ENCODE measurements around the gene VPS36.
"Not testable (repeated sequence)": the region's sequence is repeated elsewhere in the genome, so short reads cannot be mapped to it uniquely, and the experiment has no call there.

Gene VPS36, protein sequence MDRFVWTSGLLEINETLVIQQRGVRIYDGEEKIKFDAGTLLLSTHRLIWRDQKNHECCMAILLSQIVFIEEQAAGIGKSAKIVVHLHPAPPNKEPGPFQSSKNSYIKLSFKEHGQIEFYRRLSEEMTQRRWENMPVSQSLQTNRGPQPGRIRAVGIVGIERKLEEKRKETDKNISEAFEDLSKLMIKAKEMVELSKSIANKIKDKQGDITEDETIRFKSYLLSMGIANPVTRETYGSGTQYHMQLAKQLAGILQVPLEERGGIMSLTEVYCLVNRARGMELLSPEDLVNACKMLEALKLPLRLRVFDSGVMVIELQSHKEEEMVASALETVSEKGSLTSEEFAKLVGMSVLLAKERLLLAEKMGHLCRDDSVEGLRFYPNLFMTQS

DNA sequence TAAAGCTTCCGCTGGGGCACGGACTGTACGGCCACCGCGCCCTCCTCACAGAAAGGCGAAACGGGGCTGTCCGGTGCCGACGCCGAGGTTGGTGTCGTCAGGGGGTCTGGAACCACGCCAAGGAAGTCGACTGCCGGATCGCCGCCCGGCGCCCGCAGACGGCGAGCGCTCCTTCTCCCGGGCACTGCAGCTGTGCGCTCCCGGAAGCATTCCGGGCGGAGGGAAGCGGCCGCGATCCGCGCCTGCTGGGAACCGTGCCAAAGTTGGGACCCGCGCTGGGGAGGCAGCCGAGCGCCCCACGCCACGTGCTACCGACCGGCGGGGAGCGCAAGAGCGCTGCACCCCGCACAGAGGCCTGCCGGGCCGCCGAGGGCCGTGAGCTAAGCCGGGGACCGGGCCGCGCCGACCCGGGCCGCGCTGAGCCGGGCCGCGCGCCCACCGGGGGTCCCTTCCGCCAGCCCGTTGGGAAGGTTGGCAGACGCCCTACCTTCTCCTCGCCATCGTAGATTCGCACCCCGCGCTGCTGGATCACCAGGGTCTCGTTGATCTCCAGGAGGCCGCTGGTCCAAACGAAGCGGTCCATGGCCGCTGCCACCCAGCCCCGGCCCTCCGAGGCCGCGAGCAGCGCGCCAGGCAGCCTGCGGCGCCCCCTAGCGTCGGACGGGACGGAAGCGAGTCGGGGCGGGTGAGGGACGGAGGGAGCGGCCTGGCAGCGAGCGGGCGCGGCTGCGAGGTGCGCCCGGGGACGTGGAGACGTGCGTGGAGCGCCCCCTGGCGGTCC, at the start of gene VPS36:
TSS of gene VPS36 (minus strand) at position 623 of the 781 bp plus-strand sequence. CDS start at position 583, 40 bp downstream.
- DNase-seq (ENCODE audit: low read depth in 2 of 2), result peak; percentile 82 to 92

DNA sequence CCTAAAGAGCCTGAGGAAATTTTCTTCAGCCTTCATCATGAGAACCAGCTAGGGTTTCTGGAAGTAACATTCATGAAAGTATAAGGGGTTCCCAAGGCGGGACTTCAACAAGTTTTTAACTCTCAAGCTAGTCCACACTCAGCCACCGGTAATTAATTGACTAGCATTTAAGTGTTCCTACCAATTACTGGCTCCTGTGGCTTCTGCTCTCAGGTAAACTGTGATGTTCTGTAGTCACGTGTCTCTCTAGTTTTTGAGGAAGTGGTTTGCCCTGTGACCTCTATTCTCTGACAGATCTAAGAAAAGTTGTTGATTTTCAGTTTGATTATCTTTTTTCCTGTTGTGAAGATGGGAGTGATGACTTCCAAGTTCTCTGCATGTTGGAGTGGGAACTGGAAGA, 47.5 kb upstream of the VPS36 start:
- not testable (repeated sequence) for DNase-seq (ENCODE audit: low read depth in 2 of 2)

DNA sequence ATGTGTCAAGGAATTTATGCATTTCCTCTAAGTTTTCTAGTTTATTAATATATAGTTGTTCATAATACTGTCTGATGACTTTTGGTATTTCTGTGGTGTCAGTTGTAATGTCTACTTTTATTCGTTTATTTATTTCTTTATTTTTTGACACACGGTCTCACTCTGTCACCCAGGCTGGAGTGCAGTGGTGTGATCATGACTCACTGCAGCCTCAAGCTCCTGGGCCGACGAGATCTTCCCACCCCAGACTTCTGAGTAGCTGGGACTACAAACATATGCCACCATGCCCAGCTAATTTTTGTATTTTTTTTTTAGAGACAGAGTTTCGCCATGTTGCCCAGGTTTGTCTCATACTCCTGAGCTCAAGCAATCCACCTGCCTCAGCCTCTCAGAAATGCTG, 43.8 kb upstream of the VPS36 start:
- DNase-seq (ENCODE audit: low read depth in 2 of 2), result not testable (repeated sequence)

DNA sequence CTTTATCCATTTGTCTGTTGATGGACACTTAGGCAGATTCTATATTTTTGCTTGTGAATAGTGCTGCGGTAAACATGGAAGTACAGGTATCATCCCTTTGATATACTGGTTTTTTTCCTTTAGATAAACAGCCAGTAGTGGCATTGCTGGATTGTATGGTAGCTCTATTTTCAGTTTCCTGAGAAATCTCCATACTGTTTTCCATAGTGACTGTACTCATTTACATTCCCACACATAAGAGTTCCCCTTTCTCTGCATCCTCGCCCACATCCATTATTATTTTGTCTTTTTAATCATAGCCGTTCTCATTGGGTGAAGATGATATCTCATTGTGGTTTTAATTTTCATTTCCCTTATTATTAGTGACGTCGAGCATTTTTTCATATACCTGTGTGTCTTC, 40.6 kb upstream of the VPS36 start:
- DNase-seq (ENCODE audit: low read depth in 2 of 2), result not testable (repeated sequence)

DNA sequence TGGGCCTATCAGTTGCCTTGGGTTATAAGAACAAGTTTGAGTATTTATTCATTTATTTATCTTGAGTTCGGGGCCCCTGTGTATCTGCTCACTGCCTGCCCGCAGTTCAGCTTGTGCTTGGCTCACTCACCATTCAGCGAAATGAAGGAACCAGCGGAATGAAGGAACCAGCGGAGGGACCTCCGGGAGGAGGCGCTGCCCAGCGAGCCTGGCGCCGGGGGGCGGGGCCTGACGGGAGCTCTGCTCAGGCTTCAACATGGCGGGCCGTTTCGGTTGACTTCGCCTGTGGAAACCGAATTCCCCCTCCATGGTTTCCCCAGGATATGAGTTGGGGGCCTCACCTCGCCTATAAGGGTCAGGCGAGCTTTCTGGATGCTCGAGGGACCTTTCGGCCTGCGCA, 38.3 kb upstream of the VPS36 start:
- not testable (repeated sequence) for DNase-seq (ENCODE audit: low read depth in 2 of 2)

DNA sequence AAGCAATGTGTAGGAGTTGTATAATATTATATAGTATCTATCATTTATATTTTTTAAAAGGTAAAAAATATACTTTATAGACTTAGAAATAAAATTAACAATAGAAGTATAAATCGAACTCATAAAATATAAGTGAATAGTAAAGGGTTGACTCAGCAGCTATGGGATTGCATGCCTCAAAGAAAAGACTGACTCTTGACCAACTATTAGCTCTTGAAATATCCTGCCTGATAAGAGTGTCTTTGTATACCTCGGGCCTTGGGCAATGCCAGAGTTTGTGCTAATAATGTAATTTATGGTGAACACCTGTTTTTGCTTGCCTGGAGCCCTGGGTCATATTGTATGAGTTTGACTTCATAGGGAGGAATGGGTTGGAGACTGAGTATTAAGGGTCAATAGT, 36.6 kb upstream of the VPS36 start:
- DNase-seq (ENCODE audit: low read depth in 2 of 2), result not testable (repeated sequence)

DNA sequence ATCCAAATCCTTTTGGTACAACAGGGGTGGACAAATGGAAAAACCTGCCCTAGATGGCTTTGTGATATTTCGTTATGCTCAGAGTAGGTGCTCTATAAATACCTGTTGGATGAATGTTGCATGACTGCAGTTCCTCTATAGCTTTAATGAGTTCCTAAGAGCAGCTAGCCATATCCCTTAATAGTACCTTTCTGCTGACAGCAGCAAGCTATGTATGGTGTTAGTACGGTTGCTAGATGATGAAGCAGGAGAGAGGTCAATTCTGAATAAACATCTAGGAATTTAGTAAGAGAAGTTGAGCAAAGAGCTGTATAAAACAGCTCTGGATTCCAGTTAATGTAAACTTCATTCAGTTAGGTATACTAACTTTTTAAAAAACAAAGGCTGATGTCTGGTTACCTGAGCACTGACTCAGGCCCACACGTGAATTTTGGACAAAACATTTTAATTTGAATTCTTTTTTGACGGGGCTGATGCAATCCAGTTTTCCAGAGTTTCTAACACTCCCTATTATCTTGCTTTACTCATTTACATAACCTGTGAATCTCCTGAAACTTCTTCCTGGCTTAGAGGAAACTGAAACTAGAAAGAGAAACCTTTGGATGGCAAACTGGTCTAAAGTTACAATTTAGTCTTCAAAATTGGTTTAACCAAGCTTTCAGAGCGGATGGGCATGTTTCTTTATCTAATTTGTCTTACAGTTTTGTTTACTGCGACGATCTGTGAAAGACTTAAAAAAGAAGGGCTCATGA, 30.4 kb upstream of the VPS36 start:
- DNase-seq (ENCODE audit: low read depth in 2 of 2), result not testable (repeated sequence)

DNA sequence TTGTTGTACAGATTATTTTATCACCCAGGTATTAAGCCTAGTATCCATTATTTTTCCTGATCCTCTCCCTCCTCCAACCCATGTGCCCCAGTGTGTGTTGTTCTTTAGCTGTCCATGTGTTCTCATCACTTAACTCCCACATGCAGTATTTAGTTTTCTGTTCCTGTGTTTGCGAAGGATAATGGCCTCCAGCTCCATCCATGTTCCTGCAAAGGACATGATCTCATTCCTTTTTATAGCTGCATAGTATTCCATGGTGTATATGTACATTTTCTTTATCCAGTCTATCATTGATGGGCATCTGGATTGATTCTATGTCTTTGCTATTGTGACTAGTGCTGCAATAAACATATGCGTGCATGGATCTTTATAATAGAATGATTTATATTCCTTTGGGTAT, 18.1 kb upstream of the VPS36 start:
- not testable (repeated sequence) for DNase-seq (ENCODE audit: low read depth in 2 of 2)

DNA sequence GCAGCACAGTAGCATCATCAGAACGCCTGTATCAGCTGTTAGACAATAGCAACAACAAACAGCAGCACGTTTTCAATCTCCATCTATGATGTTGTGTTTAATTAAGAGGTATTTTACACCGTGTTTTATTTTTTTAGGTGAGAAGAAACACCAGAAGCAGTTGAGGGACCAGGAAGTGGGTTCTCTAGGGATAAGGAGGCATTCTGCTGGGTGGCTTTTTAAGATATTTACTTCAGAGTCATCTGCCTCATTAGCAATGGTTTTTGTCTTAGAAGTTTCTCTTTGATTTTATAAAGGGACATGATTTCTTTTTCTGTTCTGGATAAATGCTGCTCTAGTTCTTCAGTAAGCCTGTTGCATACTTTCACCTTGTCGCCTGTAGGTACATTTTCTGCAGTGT, 13.1 kb upstream of the VPS36 start:
- DNase-seq (ENCODE audit: low read depth in 2 of 2), result no peak

DNA sequence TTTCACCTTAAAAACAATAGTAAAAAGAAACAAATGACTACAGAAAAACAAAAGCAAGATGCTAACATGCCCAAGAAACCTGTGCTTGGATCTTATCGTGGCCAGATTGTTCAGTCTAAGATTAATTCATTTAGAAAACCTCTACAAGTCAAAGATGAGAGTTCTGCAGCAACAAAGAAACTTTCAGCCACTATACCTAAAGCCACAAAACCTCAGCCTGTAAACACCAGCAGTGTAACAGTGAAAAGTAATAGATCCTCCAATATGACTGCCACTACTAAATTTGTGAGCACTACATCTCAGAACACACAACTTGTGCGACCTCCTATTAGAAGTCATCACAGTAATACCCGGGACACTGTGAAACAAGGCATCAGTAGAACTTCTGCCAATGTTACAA, 10.8 kb upstream of the VPS36 start:
- no peak for DNase-seq (ENCODE audit: low read depth in 2 of 2)

DNA sequence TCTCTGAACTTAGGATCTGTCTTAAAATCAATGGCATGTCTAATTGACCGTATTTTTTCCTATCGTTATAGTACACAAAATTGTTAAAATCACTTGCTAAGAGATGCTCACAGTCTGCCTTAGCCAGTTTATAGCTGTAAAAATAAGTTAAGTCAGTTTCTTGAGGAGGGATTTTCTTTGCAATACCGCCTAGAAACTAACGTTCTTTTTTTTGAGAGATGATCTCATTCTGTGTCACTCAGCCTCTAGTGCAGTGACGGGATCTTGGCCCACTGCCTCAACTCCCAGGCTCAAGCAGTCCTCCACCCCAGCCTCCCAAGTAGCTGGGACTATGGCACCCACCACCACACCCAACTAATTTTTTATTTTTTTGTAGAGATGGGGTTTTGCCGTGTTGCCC, 9.2 kb upstream of the VPS36 start:
- DNase-seq (ENCODE audit: low read depth in 2 of 2), result no peak

DNA sequence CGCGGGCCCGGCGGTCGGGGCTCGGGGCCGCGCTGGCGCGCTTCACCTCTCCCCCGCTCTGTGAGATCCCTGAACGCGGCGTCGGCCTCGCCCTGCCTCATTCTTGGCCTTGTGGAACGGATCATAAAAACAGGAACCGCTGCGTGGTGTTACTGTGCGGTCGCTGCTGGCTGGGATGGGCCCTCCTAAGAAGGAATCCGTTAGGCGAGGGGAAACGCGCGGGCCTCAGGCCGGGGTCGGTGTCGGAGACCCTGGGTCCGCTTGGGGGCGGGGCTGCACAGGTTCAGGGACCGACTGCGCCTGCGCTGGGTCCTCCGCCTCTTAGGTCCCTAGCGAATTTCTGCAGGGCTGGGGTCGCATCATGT, 5.2 kb upstream of the VPS36 start:
- peak; percentile 62 to 67 for DNase-seq (ENCODE audit: low read depth in 2 of 2)

DNA sequence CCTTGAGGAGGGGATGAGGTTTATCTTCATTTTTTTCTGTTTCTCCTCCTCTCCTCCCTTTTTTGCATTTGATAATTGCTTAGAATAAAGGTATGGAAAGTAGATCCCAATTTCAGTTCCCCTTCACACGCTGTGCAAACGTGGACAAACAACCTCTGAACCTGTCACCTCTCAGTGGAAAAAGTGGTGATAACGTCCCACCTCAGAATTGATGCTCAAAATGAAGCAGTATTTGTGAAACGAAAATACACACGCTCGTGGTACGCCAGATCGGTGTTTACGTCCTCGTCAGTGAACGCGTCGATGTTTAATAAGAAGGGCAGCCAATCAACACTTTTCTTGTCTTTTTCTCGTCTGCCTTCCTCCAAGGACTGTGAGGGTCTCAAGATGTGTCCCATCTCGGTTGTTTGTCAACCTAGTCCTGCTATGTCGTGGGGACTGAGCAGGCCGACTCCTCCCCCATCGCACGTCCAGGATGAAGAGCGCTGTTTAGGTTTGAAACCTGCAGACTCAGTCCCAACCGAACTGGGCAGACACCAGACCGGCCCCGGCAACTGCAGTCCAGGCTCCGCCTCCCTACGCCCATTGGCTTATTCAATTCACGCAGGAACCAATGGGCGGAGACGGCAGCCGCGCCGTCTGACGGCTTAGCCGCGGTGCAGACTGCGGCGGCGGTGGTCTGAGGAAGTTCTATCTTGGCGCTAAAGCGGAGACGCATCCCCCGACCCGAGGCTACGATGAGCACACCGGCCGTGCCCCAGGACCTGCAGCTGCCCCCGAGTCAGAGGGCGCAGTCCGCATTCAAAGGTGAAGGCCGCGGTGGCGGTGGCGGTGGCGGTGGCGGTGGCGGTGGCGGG, 4.6 kb upstream of the VPS36 start, which contains the start of gene CKAP2:
TSS of gene CKAP2 (plus strand) at position 659 of the 857 bp plus-strand sequence. CDS start at position 738, 79 bp downstream.
- DNase-seq (ENCODE audit: low read depth in 2 of 2), result peak; percentile 89

DNA sequence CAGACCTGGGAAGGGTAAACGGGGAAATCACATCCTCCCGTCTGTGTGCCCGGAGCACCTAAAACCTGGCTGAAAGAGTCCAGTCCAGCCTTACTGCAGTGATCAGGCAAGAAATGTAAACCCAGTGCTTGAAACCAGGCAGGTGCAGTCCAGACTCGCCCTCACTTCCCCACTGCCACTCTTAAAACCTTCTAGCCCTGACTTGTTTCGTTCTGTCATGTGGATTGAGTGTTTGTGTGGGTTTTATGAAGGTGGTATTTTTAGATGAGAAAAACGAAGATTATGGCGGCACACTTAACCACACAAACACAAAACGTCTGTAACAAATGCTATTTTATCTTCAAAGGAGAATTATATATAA, 4.0 kb upstream of the VPS36 start:
- DNase-seq (ENCODE audit: low read depth in 2 of 2), result no peak

DNA sequence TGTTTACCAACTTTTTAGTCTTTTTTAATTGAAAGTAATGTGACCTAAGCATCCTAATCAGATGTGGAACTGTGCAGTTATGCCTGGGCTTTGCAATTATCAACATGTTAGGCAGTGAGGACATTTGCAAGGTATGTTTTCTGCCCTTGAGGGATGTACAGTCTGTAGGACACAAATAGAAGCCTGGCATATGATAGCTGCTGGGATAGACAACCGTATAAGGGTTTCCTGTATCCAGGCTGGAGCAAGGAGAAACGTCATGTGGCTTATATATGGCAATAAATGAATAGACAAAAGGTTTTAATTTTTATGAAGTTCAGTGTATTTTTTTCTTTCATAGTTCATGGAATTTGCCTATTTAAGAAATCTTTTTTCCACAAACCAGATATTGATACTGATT, 2.0 kb upstream of the VPS36 start:
- no peak for DNase-seq (ENCODE audit: low read depth in 2 of 2)

DNA sequence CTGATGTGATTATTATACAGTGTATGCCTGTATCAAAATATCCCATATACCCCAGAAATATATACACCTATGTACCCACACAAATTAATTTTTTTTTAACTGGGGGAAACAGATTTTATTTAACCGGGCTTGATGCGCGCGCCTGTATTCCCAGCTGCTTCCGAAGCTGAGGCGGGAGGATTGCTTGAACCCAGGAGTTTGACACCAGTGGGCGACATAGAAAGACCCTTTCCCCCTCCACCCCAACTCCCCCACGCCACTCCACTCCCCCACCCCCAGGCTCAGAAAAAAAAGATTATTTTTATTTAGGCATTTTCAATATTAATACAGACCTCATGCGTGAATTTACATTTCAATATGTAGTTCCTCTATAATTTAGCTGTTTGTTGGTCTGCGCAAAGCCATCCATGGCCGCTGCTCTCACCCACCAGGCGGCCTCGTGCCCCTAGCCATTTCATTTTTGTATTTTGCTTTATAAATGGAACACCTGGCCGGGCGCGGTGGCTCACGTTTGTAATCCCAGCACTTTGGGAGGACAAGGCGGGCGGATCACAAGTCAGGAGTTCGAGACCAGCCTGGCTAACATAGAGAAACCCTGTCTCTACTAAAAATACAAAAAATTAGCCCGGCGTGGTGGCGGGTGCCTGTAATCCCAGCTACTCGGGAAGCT, 836 bp upstream of the VPS36 start:
- DNase-seq (ENCODE audit: low read depth in 2 of 2), result no peak

DNA sequence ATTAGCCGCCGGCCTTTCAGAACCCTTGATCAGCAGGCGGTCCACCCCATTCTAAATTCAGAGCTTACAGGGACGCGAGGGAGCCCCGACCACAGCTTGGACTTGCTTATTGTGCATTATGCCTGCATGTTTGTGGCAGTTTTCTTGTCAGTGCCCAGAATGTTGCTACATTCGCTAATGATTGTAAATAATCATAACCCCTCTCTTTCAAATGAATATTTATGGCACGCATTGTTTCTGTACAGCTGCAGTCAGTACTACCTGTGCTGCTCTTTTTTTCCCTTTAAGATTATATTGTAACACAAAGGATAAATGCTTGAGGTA, 321 bp upstream of the VPS36 start:
- no peak for DNase-seq (ENCODE audit: low read depth in 2 of 2)

DNA sequence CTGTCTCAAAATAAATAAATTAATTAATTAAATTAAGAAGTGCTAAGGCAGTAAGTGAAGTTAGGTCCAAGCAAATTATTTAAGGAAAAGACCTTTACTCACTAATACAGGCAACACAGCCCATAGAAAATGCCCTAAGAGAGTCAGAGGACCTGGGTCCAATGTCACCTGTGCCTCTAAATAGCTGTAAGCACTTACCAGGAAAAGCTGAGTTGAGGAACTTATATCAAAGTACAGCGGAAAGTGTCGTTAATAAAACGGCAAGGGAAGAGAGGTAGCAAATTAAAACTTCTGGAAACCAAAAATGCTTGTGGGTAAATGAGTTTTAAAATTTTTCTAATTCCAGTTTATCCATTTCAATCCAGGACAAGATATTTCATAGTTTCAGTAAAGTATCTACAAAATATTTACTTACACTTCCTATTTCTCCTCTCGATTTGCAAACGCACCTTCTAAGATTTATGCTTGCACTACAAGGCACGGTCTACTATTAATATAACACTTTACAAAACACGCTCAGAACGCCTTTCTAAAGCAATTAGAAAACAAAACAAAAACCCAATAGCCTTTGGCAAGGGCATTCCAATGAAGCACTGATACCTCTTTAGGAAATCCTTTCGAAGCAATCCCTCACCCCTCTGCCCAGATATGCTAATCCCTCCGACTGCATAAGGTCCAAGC, 963 bp downstream of the VPS36 start:
- no peak for DNase-seq (ENCODE audit: low read depth in 2 of 2)

DNA sequence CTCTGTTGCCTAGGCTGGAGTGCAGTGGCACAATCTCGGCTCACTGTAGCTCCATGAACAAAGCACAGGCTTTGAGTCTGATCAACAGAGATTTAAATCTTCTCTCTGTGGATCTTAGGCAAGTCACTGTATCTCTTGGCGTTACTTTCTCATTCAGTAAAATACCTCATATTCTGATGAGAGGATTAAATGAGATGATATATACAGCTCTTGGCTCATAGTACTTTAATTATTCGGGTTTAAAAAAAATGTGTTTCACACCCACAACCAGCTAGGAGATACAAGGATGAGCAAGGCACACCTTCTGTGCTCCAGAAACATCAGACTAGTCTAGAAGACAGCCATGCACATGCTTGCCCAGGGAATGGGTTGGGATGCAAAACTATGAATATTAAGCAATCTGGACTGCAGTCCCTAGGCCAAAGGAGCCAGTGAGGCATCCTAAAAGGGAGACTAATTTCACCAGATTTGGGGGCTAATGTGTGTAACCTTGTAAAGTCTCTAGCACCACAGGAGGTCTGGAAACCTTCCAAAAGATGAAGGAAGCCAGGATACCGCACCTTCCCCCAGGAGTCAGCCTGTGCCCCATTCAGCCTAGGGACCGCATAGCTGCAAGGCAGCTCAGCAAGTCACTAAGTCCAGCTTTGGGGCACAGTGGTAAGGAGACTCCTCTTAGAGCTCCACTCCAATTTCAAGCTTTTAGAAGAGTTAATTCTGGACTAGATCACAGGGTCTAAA, 2.5 kb downstream of the VPS36 start:
- DNase-seq (ENCODE audit: low read depth in 2 of 2), result no peak

DNA sequence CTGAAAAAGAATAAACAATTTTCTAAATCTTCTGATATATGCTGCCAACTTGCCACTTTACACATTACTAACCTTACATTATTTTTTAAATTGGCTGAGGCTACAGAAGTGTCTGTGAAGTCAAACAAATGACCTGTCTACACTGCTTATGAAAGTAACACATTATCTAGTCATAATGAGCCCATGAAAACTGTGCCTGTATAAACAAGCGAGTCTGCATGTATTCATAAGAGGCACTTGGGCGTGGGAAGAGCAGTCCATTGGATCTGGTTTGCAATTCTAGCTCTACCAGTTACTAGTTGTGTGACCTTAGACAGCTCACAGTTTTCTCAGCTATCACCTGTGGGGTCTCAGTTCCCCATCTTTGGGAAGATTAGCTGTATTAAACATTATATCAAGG, 3.1 kb downstream of the VPS36 start:
- DNase-seq (ENCODE audit: low read depth in 2 of 2), result no peak
